ENCODE data around the gene ELFN1.

Gene ELFN1

GRCh38 chr7:1642291-1642731 is 27.8 kb upstream of the ELFN1 start:
- DNase-seq (ENCODE audit: low spot score) = no peak

- DNase-seq (ENCODE audit: low spot score) = no peak
These were observed 26.6 kb upstream of the ELFN1 start for GRCh38 chr7:1643270-1644092.

GRCh38 chr7:1644341-1645070 is 25.6 kb upstream of the ELFN1 start:
- DNase-seq (ENCODE audit: low spot score) = no peak

- no peak for DNase-seq (ENCODE audit: low spot score)
These were observed 25.0 kb upstream of the ELFN1 start for GRCh38 chr7:1645071-1645409.

DNA sequence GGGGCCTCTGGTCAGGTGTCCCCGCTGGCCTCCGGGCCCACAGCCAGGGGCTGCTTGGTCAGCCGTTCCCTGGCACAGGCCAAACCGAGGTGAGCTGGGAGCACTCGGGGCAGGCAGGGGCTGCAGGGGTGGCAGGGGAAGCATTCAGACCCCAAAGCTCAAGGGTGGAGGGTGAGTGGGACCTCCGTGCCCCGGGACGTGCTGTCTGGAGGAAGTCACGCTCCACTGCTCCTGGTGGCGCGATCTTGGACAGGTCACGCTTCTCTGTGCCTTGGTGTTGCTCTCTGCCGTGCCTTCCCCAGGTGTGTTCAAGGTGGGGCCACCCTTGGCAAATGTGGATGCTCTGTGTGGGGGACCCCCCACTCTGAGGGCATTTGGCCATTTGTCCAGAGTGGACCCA is 24.6 kb upstream of the ELFN1 start:
- no peak for DNase-seq (ENCODE audit: low spot score)

- no peak for DNase-seq (ENCODE audit: low spot score)
These were observed 23.7 kb upstream of the ELFN1 start for GRCh38 chr7:1646391-1646790.

DNA sequence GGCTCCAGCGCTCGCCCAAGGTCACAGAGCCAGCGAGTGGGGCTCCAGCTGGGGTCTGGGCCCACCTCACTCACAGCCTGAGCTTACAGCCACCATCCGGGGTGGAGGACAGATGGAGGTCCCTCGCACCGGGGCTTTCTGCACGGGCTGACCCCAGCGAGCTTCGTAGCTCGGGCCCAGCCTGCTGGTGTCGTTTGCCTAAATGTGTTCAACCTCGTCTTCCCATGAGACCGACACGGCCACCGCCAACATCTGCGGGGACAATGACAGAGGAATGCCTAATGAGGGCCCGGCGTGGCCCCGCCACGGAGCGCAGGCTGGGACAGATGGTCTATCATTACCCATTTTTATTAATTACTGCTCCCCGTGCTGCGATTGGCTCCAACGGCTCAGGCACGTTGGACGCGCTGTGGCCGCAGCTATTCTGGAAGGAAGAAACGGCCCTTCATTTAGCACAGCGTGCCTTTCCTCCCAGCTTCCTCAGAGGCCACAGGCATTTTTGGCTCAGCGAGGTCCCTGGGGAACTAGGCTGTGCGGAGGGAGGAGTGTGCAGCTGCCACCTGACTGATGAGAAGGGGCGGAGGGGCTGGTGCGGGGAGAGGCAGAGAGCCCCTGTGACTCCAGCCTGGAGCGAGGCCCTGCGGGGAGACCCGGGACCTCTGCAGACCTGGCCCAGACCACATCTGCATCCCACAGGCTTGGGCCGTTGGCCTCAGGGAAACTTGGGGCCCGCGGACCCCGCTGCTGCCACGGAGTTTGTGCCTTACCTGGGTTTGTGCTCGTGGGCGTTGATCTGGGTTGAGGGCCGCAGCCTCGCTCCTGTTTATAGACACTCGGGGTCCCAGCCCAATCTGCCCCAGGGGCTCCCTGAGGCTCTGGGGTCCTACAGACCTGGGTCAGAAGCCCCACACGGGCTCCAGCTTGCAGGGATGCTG is 22.9 kb upstream of the ELFN1 start:
- no peak for DNase-seq (ENCODE audit: low spot score)

DNA sequence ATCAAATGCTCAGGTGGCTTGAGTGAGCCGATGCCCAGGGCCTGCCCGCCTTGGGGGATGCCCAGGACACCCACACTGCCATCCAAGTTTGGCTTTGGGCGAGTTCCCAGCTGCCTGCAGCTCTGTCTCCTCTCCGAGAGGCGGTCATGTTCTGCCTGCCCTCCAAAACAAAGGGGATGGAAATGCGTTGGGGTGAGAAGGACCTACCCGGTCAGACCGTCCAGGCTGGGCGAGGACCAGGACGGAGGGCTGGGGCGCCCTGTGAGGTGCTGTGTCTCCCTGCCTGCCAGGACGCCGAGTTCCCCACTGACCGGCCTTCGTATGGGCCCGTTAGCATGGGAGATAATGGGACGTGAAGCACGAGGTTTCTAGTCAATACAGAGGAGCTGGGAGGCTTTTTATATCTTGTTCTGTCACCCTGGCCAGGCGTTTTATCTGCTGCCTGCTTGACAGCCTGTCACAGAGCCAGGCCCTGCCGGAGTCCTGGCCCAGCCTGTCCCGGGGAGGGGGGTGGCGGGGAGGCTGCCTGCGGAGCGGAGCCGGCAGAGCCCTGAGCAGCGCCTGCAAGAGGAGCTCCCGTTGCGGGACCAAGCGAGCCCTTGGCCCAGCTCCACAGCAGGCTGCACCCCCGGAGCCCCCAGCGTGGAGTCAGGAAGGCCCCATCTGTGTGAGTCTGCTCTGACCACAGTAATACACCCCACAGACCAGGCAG is 22.0 kb upstream of the ELFN1 start:
- DNase-seq (ENCODE audit: low spot score) = no peak

- DNase-seq (ENCODE audit: low spot score) = no peak
These were observed 20.2 kb upstream of the ELFN1 start for GRCh38 chr7:1649751-1650326.

DNA sequence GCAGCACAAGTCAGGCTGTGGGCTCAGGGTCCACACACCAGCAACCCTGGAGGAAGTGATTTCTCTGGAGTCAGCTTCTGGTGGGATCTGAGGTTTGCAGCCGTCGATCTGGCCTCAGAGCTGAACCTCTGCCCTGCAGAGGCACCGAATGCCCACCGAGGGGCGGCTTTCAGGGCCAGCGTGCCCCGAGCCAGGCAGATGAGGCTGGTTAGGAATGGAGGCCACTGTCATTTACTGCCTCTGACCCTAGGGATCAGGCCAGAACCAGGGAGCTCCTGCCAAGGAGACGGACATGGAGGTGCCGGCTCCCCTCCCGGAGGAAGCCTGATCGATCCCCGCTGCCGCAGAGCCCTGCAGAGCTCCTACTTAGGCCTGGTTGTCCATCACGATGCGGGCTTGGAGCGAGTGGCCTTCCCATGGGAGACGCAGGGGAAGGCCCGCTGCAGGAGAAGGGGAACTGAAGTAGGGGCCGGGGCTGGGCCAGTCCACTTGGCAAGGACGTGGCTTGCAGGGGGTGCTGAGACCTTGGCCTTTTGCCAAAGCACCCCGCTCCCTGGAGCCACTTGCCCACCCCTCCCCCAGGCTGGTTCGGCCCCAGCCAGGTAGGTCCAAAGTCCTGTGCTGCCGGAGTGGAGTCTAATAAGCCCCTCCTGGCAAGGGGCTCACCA is 19.6 kb upstream of the ELFN1 start:
- DNase-seq (ENCODE audit: low spot score) = no peak

DNA sequence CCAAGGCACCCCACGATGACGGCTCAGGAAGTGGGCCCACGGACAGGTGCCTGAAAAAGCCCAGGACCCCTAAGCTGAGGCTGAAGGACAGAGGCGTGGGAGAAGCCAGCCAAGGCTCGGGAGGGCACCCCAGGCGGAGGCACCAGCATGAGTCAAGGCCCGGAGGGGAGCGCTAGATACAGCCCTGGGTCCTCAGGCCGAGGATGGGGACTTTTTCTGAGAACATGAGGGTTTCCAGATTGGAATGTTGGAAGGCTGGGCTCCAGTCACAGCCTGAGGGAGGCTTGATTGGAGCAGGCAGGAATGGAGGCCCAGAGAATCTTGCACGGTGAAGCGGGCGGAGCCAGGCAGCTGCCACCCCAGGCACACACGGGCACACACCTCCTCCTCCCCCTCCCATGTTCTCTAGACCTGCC is 19.0 kb upstream of the ELFN1 start:
- no peak for DNase-seq (ENCODE audit: low spot score)

DNA sequence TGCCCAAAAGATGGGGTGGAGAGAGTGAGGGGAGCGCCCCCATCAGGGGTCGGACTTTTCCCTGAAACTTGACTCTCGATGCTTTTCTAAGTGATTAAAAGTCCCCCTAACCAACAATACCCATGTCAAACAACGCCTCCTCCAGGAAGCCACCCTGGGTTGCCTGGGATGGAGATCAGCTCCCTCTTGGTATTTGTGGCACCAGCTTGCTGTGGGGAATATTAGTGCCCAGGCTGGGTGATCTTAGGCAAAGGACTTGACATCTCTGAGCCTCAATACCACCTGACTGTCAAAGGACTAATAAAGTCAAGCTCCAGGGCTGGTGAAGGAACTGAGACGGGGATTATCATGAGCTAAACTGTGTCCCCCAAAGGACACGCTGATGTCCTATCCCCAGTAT is 18.2 kb upstream of the ELFN1 start:
- DNase-seq (ENCODE audit: low spot score) = no peak

GRCh38 chr7:1653500-1653899 is 16.6 kb upstream of the ELFN1 start:
- DNase-seq (ENCODE audit: low spot score) = no peak

DNA sequence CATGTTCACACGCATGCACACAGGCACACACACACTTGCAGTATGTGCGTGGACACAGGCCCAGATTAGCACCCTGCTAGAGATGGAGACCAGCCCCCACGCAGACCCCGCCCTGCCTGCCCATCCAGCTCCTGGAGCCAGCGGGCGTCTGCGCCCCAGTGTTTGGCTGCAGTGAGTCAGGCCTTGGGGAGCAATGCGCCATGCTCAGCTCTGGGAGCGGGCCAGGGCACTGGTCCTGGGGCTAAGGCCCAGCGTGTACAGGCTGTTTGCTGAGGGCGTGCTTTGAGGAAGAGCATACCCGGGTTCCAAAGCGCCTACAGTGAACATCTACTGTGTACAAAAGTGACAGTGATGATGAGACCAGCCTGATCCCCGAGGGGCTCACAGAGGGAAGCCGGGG is 16.0 kb upstream of the ELFN1 start:
- DNase-seq (ENCODE audit: low spot score) = no peak

GRCh38 chr7:1654738-1655475 is 15.2 kb upstream of the ELFN1 start:
- DNase-seq (ENCODE audit: low spot score) = no peak

GRCh38 chr7:1659696-1660095 is 10.4 kb upstream of the ELFN1 start:
- no peak for DNase-seq (ENCODE audit: low spot score)

GRCh38 chr7:1661461-1661860 is 8.6 kb upstream of the ELFN1 start:
- no peak for DNase-seq (ENCODE audit: low spot score)

- DNase-seq (ENCODE audit: low spot score) = no peak
These were observed 8.0 kb upstream of the ELFN1 start for GRCh38 chr7:1662101-1662500.

DNA sequence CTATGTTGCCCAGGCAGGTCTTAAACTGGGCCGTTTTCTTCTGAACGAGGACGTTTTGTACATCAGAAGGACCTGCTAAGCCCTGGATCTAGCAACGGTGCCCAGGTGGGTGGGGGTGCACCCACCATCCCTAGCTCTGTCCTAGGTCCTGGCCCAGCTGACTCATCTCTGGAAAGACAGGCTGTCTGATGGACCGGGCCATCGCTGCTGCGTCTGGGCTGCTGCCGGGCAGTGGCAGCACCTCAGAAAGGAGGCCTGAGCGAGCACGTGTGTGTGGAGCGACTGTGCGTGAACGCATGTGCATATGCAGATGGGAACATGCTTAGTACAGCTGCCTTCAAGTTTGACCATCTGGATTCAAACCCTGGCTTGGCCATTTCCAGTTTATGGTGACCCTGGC is 7.3 kb upstream of the ELFN1 start:
- DNase-seq (ENCODE audit: low spot score) = no peak

DNA sequence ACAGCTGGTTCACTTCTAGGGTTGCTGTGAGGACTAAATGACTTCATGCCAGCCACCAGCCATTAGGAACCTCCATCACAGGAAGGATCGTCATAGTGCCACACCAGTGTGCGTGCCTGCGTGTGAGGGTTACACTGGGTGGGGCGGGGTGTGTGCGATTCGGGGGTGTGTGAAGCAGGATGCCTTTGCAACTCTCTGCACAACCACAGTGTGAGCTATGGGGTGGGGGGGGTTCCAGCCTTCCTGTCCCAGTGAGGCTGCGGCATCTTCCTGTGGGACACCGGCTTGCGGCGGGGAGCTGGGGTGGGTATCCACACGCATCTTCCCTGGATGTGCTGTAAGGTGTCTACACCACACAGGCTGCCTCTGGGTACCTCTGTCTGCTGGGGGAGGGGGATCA is 6.9 kb upstream of the ELFN1 start:
- DNase-seq (ENCODE audit: low spot score) = no peak

Data from putamen (tissue), 1 donor.